Prostate gland (tissue), 2 donors: ENCODE results near the gene NUDT5. TPM values are rescaled to one million over a fixed set of nuclear protein-coding genes. Genes with fewer than 3 reads are reported as not detected.

ENCODE experiments used
- DNase-seq: peaks from one replicate; pipeline ENCODE4 v3.0.0-alpha.2; 2019; ENCODE audit warnings: low spot score
- H3K27ac ChIP-seq, 2 donors: fragments of 200-600 bp; sonication (generic); 2 replicates each; pipeline ENCODE4 v1.5.1; 2017 to 2019
- H3K27me3 ChIP-seq: fragments of 200-600 bp; sonication (generic); replicated peaks from 2 replicates; pipeline ENCODE4 v1.5.1; 2019; ENCODE audit not compliant: insufficient read depth
- H3K36me3 ChIP-seq, 2 donors: fragments of 200-600 bp; sonication (generic); 1 replicate in 1 of 2; 2 replicates in 1 of 2; pipeline versions ENCODE4 v1.5.1 to v1.8.1; 2017 to 2019
- H3K4me1 ChIP-seq: fragments of 200-600 bp; sonication (generic); replicated peaks from 2 replicates; pipeline ENCODE4 v1.5.1; 2019
- H3K4me3 ChIP-seq, 2 donors: fragments of 200-600 bp; sonication (generic); 2 replicates each; pipeline ENCODE4 v1.5.1; 2017 to 2019
- H3K9me3 ChIP-seq: fragments of 200-600 bp; sonication (generic); 2 replicates; pipeline ENCODE4 v1.5.1; 2017
- POLR2A ChIP-seq: fragments of 450-650 bp; IDR thresholded peaks from one replicate; pipeline ENCODE4 v1.6.1; 2016; ENCODE audit warnings: antibody characterized with exemption, mild to moderate bottlenecking
- POLR2AphosphoS5 ChIP-seq: sonication (generic); formaldehyde crosslinking; IDR thresholded peaks from one replicate; pipeline ENCODE4 v1.6.1; 2017; ENCODE audit warnings: antibody characterized with exemption
- WGBS: methylation state at CpG from one replicate; pipeline ENCODE4 v1.1.5; 2018; 5-methylcytosine and 5-hydroxymethylcytosine counted together
- intact Hi-C: fragments of 100-400 bp; cut with DNase I; formaldehyde crosslinking; loops from one replicate; pipeline ENCODE4 v1.14.2; 2022
- total RNA-seq, 2 donors: library from RNA; depleted of rRNA; stranded (reverse); fragments of >200 nt; gene quantifications; one replicate each; pipeline ENCODE4 v1.1.0, GENCODE V29; 2016
- TF ChIP-seq, protein P1 (sequence below), 4 experiments: fragments of 200-600 bp in 2 of 4; fragments of 450-650 bp in 2 of 4; sonication (generic) in 2 of 4; IDR thresholded peaks; 1 replicate in 3 of 4; 2 replicates in 1 of 4; pipeline ENCODE4 v1.5.1; 2016 to 2019; ENCODE audit warnings: antibody characterized with exemption in 4 of 4, mild to moderate bottlenecking in 2 of 4, moderate library complexity in 2 of 4

Gene NUDT5
- total RNA-seq, 2 donors from 2014 or later = 32.6 to 35.8 TPM

DNA sequence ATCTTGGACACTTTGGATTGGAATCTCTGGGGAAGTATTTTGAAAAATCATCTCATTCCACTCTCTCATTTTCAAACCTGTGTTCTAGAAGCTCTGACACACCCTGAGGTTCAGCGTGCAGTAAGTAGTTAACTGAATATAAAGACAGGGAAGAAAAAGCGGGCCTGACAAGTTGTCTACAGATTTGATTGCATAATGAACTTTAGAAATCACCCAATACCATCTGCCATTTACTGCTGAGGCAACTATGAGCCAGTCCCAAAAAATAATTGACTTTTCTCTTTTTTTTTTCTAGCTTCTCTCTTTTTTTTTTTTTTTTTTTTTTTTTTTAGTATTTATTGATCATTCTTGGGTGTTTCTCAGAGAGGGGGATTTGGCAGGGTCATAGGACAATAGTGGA is 29.8 kb upstream of the NUDT5 start:
- WGBS = 93% methylated on average over 2 of the region's 2 CpGs
- no peak for DNase-seq
- Histone ChIP-seq H3K27ac (no peak overlapping the region), H3K4me1 (no peaks in the 10 kb centered on the region), H3K27me3 (no peaks in the 10 kb centered on the region), H3K4me3 (no peak overlapping the region), H3K9me3 (no peaks in the 10 kb centered on the region), H3K36me3 (no peaks in the 10 kb centered on the region)
- intact Hi-C loops = no loop called here
- TF ChIP-seq POLR2A = no peak
- TF ChIP-seq POLR2AphosphoS5 = no peak
- TF ChIP-seq, protein P1, sequence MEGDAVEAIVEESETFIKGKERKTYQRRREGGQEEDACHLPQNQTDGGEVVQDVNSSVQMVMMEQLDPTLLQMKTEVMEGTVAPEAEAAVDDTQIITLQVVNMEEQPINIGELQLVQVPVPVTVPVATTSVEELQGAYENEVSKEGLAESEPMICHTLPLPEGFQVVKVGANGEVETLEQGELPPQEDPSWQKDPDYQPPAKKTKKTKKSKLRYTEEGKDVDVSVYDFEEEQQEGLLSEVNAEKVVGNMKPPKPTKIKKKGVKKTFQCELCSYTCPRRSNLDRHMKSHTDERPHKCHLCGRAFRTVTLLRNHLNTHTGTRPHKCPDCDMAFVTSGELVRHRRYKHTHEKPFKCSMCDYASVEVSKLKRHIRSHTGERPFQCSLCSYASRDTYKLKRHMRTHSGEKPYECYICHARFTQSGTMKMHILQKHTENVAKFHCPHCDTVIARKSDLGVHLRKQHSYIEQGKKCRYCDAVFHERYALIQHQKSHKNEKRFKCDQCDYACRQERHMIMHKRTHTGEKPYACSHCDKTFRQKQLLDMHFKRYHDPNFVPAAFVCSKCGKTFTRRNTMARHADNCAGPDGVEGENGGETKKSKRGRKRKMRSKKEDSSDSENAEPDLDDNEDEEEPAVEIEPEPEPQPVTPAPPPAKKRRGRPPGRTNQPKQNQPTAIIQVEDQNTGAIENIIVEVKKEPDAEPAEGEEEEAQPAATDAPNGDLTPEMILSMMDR (IDR thresholded peaks at IDR 0.05) = no peak

DNA sequence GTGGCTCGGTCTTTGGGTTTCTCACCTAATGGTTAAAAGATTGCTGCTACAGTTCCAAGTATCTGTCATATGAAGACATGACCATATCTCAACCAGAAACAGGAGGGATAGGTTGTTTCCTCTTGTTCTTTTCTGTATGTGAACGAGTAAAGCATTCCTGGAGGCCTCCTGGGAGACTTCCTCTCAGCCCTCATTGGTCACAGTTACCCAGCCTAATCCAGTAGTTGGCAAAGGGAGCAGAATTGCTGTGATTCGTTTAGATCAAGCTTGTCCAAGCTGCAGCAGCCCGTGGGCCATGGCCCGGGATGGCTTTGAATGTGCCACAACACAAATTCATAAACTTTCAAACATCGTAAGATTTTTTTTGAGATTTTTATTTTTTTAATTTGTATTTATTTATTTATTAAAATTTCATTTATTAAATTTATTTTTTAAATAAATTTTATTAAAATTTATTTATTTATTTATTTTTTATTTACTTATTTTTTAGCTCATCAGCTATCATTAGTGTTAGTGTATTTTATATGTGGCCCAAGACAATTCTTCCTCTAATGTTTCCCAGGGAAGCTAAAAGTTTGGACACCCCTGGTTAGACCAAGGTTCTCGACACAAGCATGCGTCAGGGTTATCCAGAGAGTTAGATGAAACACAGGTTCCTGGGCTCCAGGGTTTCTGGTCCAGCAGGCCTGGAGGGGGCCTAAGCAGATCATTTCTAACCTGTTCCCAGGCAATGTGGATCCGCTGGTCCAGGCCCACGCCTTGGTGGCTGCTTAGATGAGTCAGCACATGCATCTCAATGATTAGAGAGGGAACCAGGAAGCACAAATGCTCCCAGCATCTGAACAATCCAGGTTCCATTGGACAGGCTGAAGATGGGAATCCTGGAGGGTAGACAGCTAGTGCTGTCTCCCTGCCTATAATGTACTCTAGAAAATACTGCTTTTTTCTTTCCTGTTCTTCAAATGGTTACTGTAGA is 25.9 kb upstream of the NUDT5 start:
- H3K4me3 ChIP-seq = no peak overlapping the region
- no peaks in the 10 kb centered on the region for H3K27me3 ChIP-seq
- intact Hi-C loops = no loop called here
- no peak for DNase-seq
- no peaks in the 10 kb centered on the region for H3K4me1 ChIP-seq
- peaks cover 0 to 5% of the 10 kb centered on the region in 2 donors for H3K36me3 ChIP-seq
- TF ChIP-seq POLR2AphosphoS5 (no peak), POLR2A (no peak)
- TF ChIP-seq, protein P1 (IDR thresholded peaks at IDR 0.05) = no peak
- no peaks in the 10 kb centered on the region for H3K9me3 ChIP-seq
- WGBS = 90% methylated on average over 10 of the region's 10 CpGs
- no peak overlapping the region for H3K27ac ChIP-seq

DNA sequence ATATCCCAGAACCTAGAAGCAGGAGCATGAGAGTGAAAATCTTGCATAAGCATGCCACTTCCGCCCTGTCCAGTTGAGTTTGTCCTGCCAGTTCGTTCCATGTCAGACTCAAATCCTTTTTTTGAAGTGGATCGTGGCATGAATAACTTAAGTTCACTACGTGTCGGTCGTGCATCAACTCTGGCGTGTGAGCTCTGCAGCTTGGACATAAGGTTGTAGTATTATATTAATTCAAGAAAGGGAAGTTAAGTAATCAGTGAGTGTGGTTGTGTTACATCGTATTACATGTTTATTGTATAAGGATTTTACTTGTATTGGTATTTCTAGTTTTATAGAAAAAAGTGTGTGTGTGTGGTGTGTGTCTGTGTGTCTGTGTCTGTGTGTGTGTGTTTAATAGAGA is 23.3 kb upstream of the NUDT5 start:
- no peak overlapping the region for H3K27ac ChIP-seq
- no peak for DNase-seq
- no peak overlapping the region for H3K4me3 ChIP-seq
- H3K36me3 ChIP-seq = peaks cover 0 to 6% of the 10 kb centered on the region in 2 donors
- H3K27me3 ChIP-seq = no peaks in the 10 kb centered on the region
- intact Hi-C loops = no loop called here
- TF ChIP-seq, protein P1 (IDR thresholded peaks at IDR 0.05) = no peak
- no peak for TF ChIP-seq POLR2A
- TF ChIP-seq POLR2AphosphoS5 = no peak
- 91% methylated on average over 8 of the region's 8 CpGs for WGBS
- H3K4me1 ChIP-seq = no peaks in the 10 kb centered on the region
- no peaks in the 10 kb centered on the region for H3K9me3 ChIP-seq

DNA sequence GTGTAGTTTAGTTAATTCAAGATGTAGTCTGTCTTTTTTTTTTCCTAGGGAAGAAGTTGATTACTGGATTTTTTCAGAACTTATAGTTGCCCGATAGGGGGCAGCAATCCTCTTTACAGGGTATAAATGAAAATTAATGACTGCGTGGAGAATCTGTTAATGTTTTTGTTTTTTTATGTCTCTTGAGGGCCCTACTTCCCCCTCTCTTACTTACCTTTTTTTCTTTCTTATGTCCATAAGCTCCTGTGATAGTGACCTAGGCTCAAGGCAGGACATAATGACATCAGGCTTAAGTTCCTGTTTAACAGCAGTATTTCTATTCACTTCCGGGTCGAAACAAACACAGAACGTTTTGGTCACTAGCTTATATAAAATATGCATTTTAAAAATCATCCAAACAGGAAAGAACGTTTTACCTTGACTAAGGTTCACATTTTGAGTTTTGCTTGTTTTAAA is 19.1 kb upstream of the NUDT5 start:
- WGBS = 28% methylated on average over 6 of the region's 6 CpGs
- Histone ChIP-seq H3K4me1 (no peaks in the 10 kb centered on the region), H3K27me3 (no peaks in the 10 kb centered on the region), H3K4me3 (no peak overlapping the region), H3K9me3 (no peaks in the 10 kb centered on the region), H3K27ac (peak overlapping the region in 1 of 2 donors; percentile 21), H3K36me3 (peaks cover 0 to 14% of the 10 kb centered on the region in 2 donors)
- intact Hi-C loops = loop anchor here (5.0 kb wide), 1 partner anchor 498 kb away; no protein-coding TSS in a partner anchor
- TF ChIP-seq, protein P1 (IDR thresholded peaks at IDR 0.05) = peak in 3 of 4 experiments; percentile 55 to 71 (median 67)
- no peak for TF ChIP-seq POLR2AphosphoS5
- peak; percentile 45 for DNase-seq
